ENCODE results near the gene TMEM120B.

The TMEM120B gene

DNA sequence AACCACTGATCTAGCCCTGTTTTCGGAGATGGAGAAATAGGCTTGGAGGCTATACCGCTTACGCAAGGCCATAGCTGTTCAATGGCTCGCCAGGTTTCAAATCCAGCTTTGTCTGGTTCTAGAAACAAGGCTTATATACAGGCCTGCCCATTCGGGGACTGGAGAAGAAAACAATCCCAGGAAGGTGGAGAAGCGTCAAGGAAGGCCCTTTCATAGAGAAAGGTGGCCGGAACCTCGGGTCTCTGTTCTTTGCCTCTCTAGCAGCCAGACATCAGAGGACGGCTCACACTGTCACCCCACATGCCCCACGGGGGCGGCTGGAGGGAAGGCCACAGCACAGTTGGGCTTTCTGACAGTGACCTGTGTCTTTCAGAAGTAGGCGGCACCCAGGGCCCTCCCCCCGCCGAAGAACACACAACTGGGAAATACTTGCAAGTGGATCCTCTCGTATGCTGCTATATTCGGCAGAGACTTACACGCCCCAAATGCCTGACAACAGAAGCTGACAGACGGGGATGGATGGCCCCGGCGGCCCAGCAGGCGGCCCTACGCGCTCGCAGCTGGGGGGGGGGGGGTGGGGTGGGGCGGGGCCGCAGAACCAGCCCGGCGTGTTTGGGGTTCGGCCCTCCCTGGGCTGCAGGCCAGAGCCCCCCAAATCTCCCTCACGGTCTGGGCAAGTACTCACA, 86.7 kb downstream of the TMEM120B start:
- TF ChIP-seq, protein P1, sequence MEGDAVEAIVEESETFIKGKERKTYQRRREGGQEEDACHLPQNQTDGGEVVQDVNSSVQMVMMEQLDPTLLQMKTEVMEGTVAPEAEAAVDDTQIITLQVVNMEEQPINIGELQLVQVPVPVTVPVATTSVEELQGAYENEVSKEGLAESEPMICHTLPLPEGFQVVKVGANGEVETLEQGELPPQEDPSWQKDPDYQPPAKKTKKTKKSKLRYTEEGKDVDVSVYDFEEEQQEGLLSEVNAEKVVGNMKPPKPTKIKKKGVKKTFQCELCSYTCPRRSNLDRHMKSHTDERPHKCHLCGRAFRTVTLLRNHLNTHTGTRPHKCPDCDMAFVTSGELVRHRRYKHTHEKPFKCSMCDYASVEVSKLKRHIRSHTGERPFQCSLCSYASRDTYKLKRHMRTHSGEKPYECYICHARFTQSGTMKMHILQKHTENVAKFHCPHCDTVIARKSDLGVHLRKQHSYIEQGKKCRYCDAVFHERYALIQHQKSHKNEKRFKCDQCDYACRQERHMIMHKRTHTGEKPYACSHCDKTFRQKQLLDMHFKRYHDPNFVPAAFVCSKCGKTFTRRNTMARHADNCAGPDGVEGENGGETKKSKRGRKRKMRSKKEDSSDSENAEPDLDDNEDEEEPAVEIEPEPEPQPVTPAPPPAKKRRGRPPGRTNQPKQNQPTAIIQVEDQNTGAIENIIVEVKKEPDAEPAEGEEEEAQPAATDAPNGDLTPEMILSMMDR (IDR thresholded peaks at IDR 0.05; ENCODE audit: low read depth, low read length, missing control alignments), result no peak
- DNase-seq (ENCODE audit: low read depth), result no peak
- H3K4me3 ChIP-seq (ENCODE audit: low read depth, low read length), result peak overlapping the region; percentile 46
- in situ Hi-C loops (cut with HindIII; ENCODE audit: low sequenced_read_pairs), result no loop called here

DNA sequence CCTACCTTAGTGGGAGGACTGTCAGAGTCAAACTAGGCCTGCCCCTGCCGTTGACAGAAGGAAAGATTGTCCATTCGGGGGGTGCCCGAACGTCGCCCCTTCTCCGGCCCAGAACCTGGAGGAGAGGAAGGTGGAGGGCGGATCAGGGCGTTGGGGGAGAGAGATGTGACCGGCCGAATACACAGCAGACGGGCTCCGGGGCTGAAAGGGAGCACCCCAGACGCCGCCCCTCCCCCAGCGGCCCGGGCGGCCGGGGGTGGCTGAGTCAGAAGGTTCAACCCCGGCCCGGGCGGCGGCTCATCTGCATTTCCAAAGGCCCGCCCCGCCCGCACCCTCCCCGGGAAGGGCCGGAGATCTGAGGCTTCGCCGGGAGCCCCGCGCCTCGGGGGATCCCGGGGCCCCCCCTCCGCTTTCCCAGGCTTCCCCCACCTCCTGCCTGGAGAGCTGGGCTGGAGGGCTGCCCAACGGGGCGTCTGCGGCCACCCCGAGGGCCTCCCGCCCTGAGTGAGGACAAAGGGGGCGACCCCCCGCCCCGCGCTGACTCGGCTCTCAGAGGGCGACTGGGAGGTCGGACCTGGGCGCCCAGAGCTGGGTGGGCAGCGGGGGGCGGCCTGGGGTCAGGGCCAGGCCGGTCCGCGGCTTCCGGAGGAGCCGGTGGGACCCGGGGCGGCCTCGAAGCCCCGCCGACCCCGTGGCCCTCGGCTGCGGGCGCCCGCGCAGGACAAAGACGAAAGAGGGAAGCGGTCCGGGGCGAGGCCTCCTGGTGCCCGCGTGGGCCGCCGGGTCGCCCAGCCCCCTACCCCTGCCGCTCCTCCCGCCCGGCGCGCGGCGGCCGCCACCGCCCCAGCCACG, 87.5 kb downstream of the TMEM120B start:
- TF ChIP-seq, protein P1 (IDR thresholded peaks at IDR 0.05; ENCODE audit: low read depth, low read length, missing control alignments), result no peak
- peak overlapping the region; percentile 46 for H3K4me3 ChIP-seq (ENCODE audit: low read depth, low read length)
- in situ Hi-C loops (cut with HindIII; ENCODE audit: low sequenced_read_pairs), result no loop called here
- no peak for DNase-seq (ENCODE audit: low read depth)

DNA sequence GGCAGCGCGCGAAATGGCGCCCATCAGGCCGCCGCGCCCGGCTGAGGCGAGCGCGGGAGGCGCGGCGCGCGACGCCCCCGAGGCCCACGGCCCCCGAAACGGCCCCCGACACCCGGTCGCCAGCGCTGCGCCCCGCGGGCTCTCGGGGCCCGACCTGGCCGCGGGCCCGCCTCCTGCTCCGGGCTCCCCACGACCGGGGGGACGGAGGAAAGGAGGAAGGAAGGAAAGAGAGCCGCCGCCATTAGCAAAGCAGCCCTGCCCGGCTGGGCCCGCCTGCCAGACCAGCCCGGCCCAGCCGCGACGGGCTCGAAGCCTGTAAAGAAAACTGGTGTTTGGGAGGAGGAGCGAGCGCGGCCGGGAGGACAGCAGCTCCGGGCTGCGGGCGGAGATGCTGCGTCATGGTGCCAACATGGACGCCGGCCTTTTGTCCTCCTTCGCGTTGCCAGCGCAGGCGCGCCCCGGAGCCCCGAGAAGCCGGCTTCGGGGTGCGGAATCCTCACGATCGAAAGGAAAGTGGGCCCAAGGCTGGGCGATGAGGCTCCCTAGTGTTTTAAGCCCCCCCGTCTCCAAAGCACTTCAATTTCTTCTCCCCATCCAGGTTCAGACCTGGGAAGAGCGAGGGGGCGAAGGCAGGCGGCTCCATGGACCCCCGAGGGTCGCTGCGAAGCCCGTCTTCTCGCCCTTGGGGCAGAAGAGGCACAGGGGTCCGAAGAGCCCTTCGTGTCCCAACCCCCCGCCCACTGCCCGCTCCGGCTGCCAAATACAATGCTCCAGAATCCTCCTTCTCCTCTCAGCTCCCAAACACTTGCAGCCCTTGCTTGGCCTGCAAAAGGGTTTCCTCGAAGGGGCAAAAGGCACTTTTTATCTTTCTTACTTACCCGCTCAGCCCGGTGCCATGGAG, 88.4 kb downstream of the TMEM120B start:
- in situ Hi-C loops (cut with HindIII; ENCODE audit: low sequenced_read_pairs), result no loop called here
- no peak for DNase-seq (ENCODE audit: low read depth)
- TF ChIP-seq, protein P1 (IDR thresholded peaks at IDR 0.05; ENCODE audit: low read depth, low read length, missing control alignments), result no peak
- peak overlapping the region; percentile 78 for H3K4me3 ChIP-seq (ENCODE audit: low read depth, low read length)

DNA sequence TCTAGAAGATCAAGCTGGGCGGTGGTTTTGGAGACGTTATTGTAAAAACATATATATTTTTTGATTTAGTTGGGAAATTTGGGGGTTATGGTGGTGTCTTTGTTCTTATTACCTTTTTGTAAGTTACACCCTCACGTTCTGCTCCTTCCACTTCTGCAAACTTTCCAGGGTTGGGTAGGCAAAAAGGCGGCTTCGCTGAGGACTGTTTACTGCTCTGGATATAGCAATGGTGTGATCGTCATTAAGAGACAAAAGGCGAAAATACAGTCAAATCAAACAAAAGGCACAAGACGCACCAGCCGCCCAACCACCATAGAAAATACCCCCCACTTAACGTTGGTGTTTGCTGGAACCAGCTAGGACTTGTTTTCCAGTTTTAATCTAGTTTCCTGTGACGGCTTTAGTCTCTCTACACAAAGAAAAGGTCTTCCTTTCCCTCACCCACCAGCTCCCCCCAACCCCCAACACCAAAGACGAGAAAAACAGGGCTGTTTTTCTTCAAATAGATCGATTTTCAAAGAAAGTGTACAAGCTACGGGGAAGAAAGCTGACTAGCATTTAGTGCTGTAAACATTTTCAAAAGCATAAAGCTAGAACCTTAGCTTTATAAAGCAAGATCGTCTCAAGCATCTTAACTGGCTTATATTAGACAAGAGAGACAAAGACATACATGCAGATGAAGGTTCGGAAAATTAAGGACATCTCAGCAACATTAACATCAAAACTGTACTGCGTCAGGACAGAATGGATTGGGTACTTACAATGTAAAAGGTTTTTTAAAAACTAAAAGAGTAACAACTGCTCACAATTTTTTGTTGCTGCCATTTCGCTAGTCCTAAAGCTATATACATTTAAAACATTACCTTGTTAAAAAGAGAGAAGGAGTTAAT, 89.3 kb downstream of the TMEM120B start:
- TF ChIP-seq, protein P1 (IDR thresholded peaks at IDR 0.05; ENCODE audit: low read depth, low read length, missing control alignments), result no peak
- in situ Hi-C loops (cut with HindIII; ENCODE audit: low sequenced_read_pairs), result no loop called here
- peak overlapping the region; percentile 78 for H3K4me3 ChIP-seq (ENCODE audit: low read depth, low read length)
- no peak for DNase-seq (ENCODE audit: low read depth)

DNA sequence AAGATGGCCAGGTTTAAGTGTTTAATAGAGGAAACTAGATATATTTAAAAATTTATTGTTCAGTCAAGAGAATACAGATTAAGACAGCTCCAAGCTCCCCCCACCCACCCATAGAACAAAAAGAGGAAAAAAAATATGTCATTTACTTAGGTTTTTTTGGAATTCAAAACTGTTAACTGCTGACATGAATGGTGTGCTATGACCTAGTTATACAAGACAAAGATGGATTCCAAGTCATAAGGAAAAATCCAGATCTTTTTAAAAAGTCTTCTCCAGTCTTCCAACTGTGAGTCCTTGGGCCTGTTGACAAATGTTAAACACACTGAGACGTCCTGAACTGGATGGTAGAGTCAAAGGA, 89.9 kb downstream of the TMEM120B start:
- H3K4me3 ChIP-seq (ENCODE audit: low read depth, low read length), result peak overlapping the region; percentile 78
- TF ChIP-seq, protein P1 (IDR thresholded peaks at IDR 0.05; ENCODE audit: low read depth, low read length, missing control alignments), result no peak
- no peak for DNase-seq (ENCODE audit: low read depth)
- in situ Hi-C loops (cut with HindIII; ENCODE audit: low sequenced_read_pairs), result no loop called here

Data from astrocyte of the cerebellum (primary cell).